ENCODE results near the gene CADM1. TPM values are rescaled to one million over a fixed set of nuclear protein-coding genes. Genes with fewer than 3 reads are reported as not detected.

CADM1 gene
- total RNA-seq, 1 experiment from 2014 or later = 534 TPM

- peaks cover 5% of the 10 kb centered on the region for H3K36me3 Mint-ChIP-seq (ENCODE audit: insufficient read depth, unreplicated experiment)
- BruUV-seq (replicated peaks) = no TSS peak
- no peak overlapping the region for H3K27ac Mint-ChIP-seq (ENCODE audit: unreplicated experiment)
- CTCF ChIA-PET = no interaction called here
- H3K4me1 Mint-ChIP-seq (ENCODE audit: low read depth, unreplicated experiment) = peaks cover 28% of the 10 kb centered on the region
- H3K9me3 Mint-ChIP-seq (ENCODE audit: unreplicated experiment) = no peaks in the 10 kb centered on the region
- Histone ChIP-seq H3K27me3 (replicated peaks; ENCODE audit: control insufficient read depth, insufficient read depth, low read length) (no peaks in the 10 kb centered on the region), H3K4me3 (ENCODE audit: low read depth, low read length) (no peak overlapping the region), H3K9me3 (no peaks in the 10 kb centered on the region), H3K36me3 (ENCODE audit: control insufficient read depth, insufficient read depth, low read length) (no peaks in the 10 kb centered on the region), H3K4me1 (peaks cover 10% of the 10 kb centered on the region; the same call in 1 of the 2 replicates)
- no peak for TF ChIP-seq CTCF (IDR thresholded peaks at IDR 0.05; ENCODE audit: insufficient read depth in 1 of 2, low read depth in 1 of 2, low read length in 1 of 2, severe bottlenecking in 1 of 2, unreplicated experiment in 1 of 2)
- DNase-seq = no peak
- H3K27me3 Mint-ChIP-seq (ENCODE audit: insufficient read depth, unreplicated experiment) = no peaks in the 10 kb centered on the region
- POLR2A ChIA-PET = interaction anchor here (0.6 kb wide), 1 partner anchor 14 kb away, joined by 3 read pairs; no protein-coding TSS in a partner anchor
- intact Hi-C loops (cut with micrococcal nuclease; ENCODE audit: unreplicated experiment) = no loop called here
- no peak overlapping the region for H3K4me3 Mint-ChIP-seq (ENCODE audit: unreplicated experiment)
Observed at GRCh38 chr11:115290893-115291292, 213.3 kb downstream of the CADM1 start.

- Histone ChIP-seq H3K4me1 (peaks cover 10% of the 10 kb centered on the region; the same call in 1 of the 2 replicates), H3K4me3 (ENCODE audit: low read depth, low read length) (no peak overlapping the region), H3K9me3 (no peaks in the 10 kb centered on the region), H3K36me3 (ENCODE audit: control insufficient read depth, insufficient read depth, low read length) (no peaks in the 10 kb centered on the region), H3K27me3 (replicated peaks; ENCODE audit: control insufficient read depth, insufficient read depth, low read length) (no peaks in the 10 kb centered on the region)
- peaks cover 28% of the 10 kb centered on the region for H3K4me1 Mint-ChIP-seq (ENCODE audit: low read depth, unreplicated experiment)
- peaks cover 5% of the 10 kb centered on the region for H3K36me3 Mint-ChIP-seq (ENCODE audit: insufficient read depth, unreplicated experiment)
- no peak for DNase-seq
- no peak overlapping the region for H3K27ac Mint-ChIP-seq (ENCODE audit: unreplicated experiment)
- no peaks in the 10 kb centered on the region for H3K27me3 Mint-ChIP-seq (ENCODE audit: insufficient read depth, unreplicated experiment)
- TF ChIP-seq CTCF (IDR thresholded peaks at IDR 0.05; ENCODE audit: insufficient read depth in 1 of 2, low read depth in 1 of 2, low read length in 1 of 2, severe bottlenecking in 1 of 2, unreplicated experiment in 1 of 2) = no peak
- POLR2A ChIA-PET = interaction anchor here (0.6 kb wide), 1 partner anchor 14 kb away, joined by 3 read pairs; no protein-coding TSS in a partner anchor
- no TSS peak for BruUV-seq (replicated peaks)
- intact Hi-C loops (cut with micrococcal nuclease; ENCODE audit: unreplicated experiment) = no loop called here
- H3K4me3 Mint-ChIP-seq (ENCODE audit: unreplicated experiment) = no peak overlapping the region
- no peaks in the 10 kb centered on the region for H3K9me3 Mint-ChIP-seq (ENCODE audit: unreplicated experiment)
- CTCF ChIA-PET = no interaction called here
Observed at GRCh38 chr11:115290479-115290878, 213.7 kb downstream of the CADM1 start.

GRCh38 chr11:115287266-115287665, 216.9 kb downstream of the CADM1 start:
- intact Hi-C loops (cut with micrococcal nuclease; ENCODE audit: unreplicated experiment) = no loop called here
- Mint-ChIP-seq H3K27me3 (ENCODE audit: insufficient read depth, unreplicated experiment) (no peaks in the 10 kb centered on the region), H3K9me3 (ENCODE audit: unreplicated experiment) (peaks cover 9% of the 10 kb centered on the region), H3K4me3 (ENCODE audit: unreplicated experiment) (no peak overlapping the region), H3K4me1 (ENCODE audit: low read depth, unreplicated experiment) (peaks cover 41% of the 10 kb centered on the region), H3K36me3 (ENCODE audit: insufficient read depth, unreplicated experiment) (peaks cover 22% of the 10 kb centered on the region), H3K27ac (ENCODE audit: unreplicated experiment) (no peak overlapping the region)
- DNase-seq = no peak
- no peaks in the 10 kb centered on the region for H3K9me3 ChIP-seq
- TF ChIP-seq CTCF (IDR thresholded peaks at IDR 0.05; ENCODE audit: insufficient read depth in 1 of 2, low read depth in 1 of 2, low read length in 1 of 2, severe bottlenecking in 1 of 2, unreplicated experiment in 1 of 2) = no peak
- CTCF ChIA-PET = no interaction called here
- no peaks in the 10 kb centered on the region for H3K27me3 ChIP-seq (replicated peaks; ENCODE audit: control insufficient read depth, insufficient read depth, low read length)
- H3K4me1 ChIP-seq = peaks cover 14% of the 10 kb centered on the region
- POLR2A ChIA-PET = no interaction called here
- H3K36me3 ChIP-seq (ENCODE audit: control insufficient read depth, insufficient read depth, low read length) = no peaks in the 10 kb centered on the region
- BruUV-seq (replicated peaks) = no TSS peak
- H3K4me3 ChIP-seq (ENCODE audit: low read depth, low read length) = no peak overlapping the region

All from Caco-2 (cell line).